Measurements from ENCODE around the gene NEK7. TPM values are rescaled to one million over a fixed set of nuclear protein-coding genes. Genes with fewer than 3 reads are reported as not detected.

NEK7 gene
- total and polyA plus RNA-seq, 9 of the 15 experiments (the other 6 are each of a cell fraction or from before 2014, with no cell fraction given): 8.5 to 37.3 (median 27.7) TPM

- TF ChIP-seq ZSCAN32 (CRISPR knock-in tag; IDR thresholded peaks at IDR 0.05) (no peak), ZNF717 (CRISPR knock-in tag; IDR thresholded peaks at IDR 0.05) (no peak), ZNF586 (CRISPR knock-in tag; conservative IDR thresholded peaks at IDR 0.05) (no peak), FUS (optimal IDR thresholded peaks at IDR 0.05; ENCODE audit: low read depth, low read length) (no peak), RBM25 (IDR thresholded peaks at IDR 0.05; ENCODE audit: low read depth, low read length, severe bottlenecking) (no peak), RBM39 (optimal IDR thresholded peaks at IDR 0.05; ENCODE audit: low read depth, low read length) (no peak), ZNF280A (IDR thresholded peaks at IDR 0.05; ENCODE audit: low read depth, partially characterized antibody) (no peak)
These were observed 4.9 kb downstream of the NEK7 start (continued) for GRCh38 chr1:198161718-198162090.

GRCh38 chr1:198162091-198162767, 5.4 kb downstream of the NEK7 start:
- peak overlapping the region; percentile 38; the same call in 2 of the 3 replicates for H3K27ac ChIP-seq (ENCODE audit: extremely low read depth, low read depth, low read length)
- H3K9me3 ChIP-seq (replicated peaks; ENCODE audit: control insufficient read depth, insufficient read depth, low read depth, low read length): no peaks in the 10 kb centered on the region
- 8% methylated on average over 2 of the region's 2 CpGs for WGBS (ENCODE audit: insufficient coverage, low coverage, missing lambda C conversion rate)
- DNase-seq (ENCODE audit: extremely low read depth in 1 of 4, low spot score in 3 of 4): peak in 2 of 4 experiments; percentile 38 to 77
- H3K9ac ChIP-seq (ENCODE audit: insufficient read depth in 1 of 2, low read depth in 2 of 2, low read length in 2 of 2): no peak overlapping the region; a peak in 1 of 4 replicates
- peak overlapping the region; percentile 54 for H3K4me2 ChIP-seq (ENCODE audit: insufficient read depth, low read length)
- H4K20me1 ChIP-seq (replicated peaks; ENCODE audit: control insufficient read depth, insufficient read depth, low read length): peaks cover 11% of the 10 kb centered on the region; the same call in 1 of the 2 replicates
- H3K9me1 ChIP-seq (ENCODE audit: control insufficient read depth, insufficient read depth, low read length): no peaks in the 10 kb centered on the region
- POLR2A ChIA-PET: interaction anchor here (0.9 kb wide), 1 partner anchor 10 kb away, joined by 3 read pairs; no protein-coding TSS in a partner anchor
- BruUV-seq (replicated peaks): no TSS peak
- no peaks in the 10 kb centered on the region for H3K27me3 ChIP-seq (ENCODE audit: control insufficient read depth in 2 of 2, insufficient read depth in 2 of 2, low read length in 2 of 2)
- peaks cover 6 to 32% of the 10 kb centered on the region in 2 experiments for H3K4me1 ChIP-seq (replicated peaks in 1 of 2; ENCODE audit: control insufficient read depth in 2 of 2, insufficient read depth in 2 of 2, low read length in 2 of 2)
- H3K79me2 ChIP-seq (ENCODE audit: control insufficient read depth, insufficient read depth, low read length): peaks cover 100% of the 10 kb centered on the region
- intact Hi-C loops (cut with micrococcal nuclease) (loop anchor here (10.0 kb wide), 1 partner anchor 487 kb away; no protein-coding TSS in a partner anchor), in situ Hi-C loops (cut with MboI) (no loop called here)
- ATAC-seq: no peak
- peak; percentile 51 for FAIRE-seq
- CTCF ChIA-PET (ENCODE audit: low intra/inter-chr PET ratio): no interaction called here
- no peak overlapping the region for H3K4me3 ChIP-seq
- no peaks in the 10 kb centered on the region; the same call in 2 of the 3 replicates for H3K36me3 ChIP-seq (ENCODE audit: control insufficient read depth, insufficient read depth, low read length)
- H2AFZ ChIP-seq (ENCODE audit: low read depth, low read length): no peak overlapping the region
- peak; percentile 83 for TF ChIP-seq SOX6 (IDR thresholded peaks at IDR 0.05)
- TF ChIP-seq RAD21 (CRISPR knock-in tag; conservative IDR thresholded peaks at IDR 0.05 in 1 of 2, IDR thresholded peaks at IDR 0.05 in 1 of 2): 0 out of 4 replicates have a peak, but pooled peaks have one; percentile 6 to 7
- peak; percentile 25; the same call in 1 of the 2 replicates for TF ChIP-seq EHMT2 (IDR thresholded peaks at IDR 0.05)
- peak; percentile 72 to 80 for TF ChIP-seq KDM1A (IDR thresholded peaks at IDR 0.05)
- peak; percentile 84 for TF ChIP-seq ARID1B (IDR thresholded peaks at IDR 0.05)
- peak; percentile 45; the same call in 1 of the 2 replicates for TF ChIP-seq PML (IDR thresholded peaks at IDR 0.05; ENCODE audit: low read length)
- TF ChIP-seq HMBOX1 (IDR thresholded peaks at IDR 0.05): peak; percentile 75; the same call in 1 of the 2 replicates
- peak; percentile 88 for TF ChIP-seq ESRRA (IDR thresholded peaks at IDR 0.05; ENCODE audit: borderline replicate concordance, low read depth)
- peak in 1 of 2 experiments; percentile 93; a peak in 2 of 4 replicates for TF ChIP-seq RCOR1 (IDR thresholded peaks at IDR 0.05; ENCODE audit: borderline replicate concordance in 1 of 2, low read depth in 2 of 2, low read length in 2 of 2)
- TF ChIP-seq NR2C1 (IDR thresholded peaks at IDR 0.05): no peak
- peak; percentile 41; the same call in 1 of the 2 replicates for TF ChIP-seq NR2C1 (tag; IDR thresholded peaks at IDR 0.05)
- 0 out of 2 replicates have a peak, but pooled peaks have one; percentile 22 for TF ChIP-seq ELF4 (CRISPR knock-in tag; IDR thresholded peaks at IDR 0.05)
- TF ChIP-seq FOXJ2 (tag; IDR thresholded peaks at IDR 0.05): peak; percentile 86
- peak; percentile 60 for TF ChIP-seq EP300 (IDR thresholded peaks at IDR 0.05; ENCODE audit: low read length)
